Stomach (tissue), 4 donors: ENCODE data around the gene SPNS2.

Experiments used
- EP300 ChIP-seq: sonication (generic); formaldehyde crosslinking; IDR thresholded peaks from one replicate; pipeline ENCODE4 v1.6.1; 2017; ENCODE audit warnings: antibody characterized with exemption
- POLR2A ChIP-seq, 4 donors: fragments of 450-650 bp; IDR thresholded peaks; one replicate each; pipeline ENCODE4 v1.6.1; 2016; ENCODE audit warnings: antibody characterized with exemption in 4 of 4, control low read depth in 2 of 4, mild to moderate bottlenecking in 1 of 4, moderate library complexity in 1 of 4
- TF ChIP-seq, protein P1 (sequence below), 7 experiments: fragments of 450-650 bp in 4 of 7; fragments of 200-600 bp in 3 of 7; sonication (generic) in 3 of 7; IDR thresholded peaks; one replicate each; pipeline ENCODE4 v1.5.1; 2016 to 2019; ENCODE audit warnings: antibody characterized with exemption in 7 of 7, control low read depth in 2 of 7, mild to moderate bottlenecking in 1 of 7

- TF ChIP-seq, protein P1, sequence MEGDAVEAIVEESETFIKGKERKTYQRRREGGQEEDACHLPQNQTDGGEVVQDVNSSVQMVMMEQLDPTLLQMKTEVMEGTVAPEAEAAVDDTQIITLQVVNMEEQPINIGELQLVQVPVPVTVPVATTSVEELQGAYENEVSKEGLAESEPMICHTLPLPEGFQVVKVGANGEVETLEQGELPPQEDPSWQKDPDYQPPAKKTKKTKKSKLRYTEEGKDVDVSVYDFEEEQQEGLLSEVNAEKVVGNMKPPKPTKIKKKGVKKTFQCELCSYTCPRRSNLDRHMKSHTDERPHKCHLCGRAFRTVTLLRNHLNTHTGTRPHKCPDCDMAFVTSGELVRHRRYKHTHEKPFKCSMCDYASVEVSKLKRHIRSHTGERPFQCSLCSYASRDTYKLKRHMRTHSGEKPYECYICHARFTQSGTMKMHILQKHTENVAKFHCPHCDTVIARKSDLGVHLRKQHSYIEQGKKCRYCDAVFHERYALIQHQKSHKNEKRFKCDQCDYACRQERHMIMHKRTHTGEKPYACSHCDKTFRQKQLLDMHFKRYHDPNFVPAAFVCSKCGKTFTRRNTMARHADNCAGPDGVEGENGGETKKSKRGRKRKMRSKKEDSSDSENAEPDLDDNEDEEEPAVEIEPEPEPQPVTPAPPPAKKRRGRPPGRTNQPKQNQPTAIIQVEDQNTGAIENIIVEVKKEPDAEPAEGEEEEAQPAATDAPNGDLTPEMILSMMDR (IDR thresholded peaks at IDR 0.05) = no peak
- TF ChIP-seq POLR2A (IDR thresholded peaks at IDR 0.05) = no peak
- no peak for TF ChIP-seq EP300
These were observed 2.7 kb downstream of the SPNS2 start for GRCh38 chr17:4501295-4501949.
